Measurements from ENCODE around the gene HMCN1.

- TF ChIP-seq CTCF (IDR thresholded peaks at IDR 0.05) (no peak), POLR2A (IDR thresholded peaks at IDR 0.05) (no peak), EP300 (IDR thresholded peaks at IDR 0.05) (no peak)
Measured at GRCh38 chr1:185693654-185694053, 40.5 kb upstream of the HMCN1 start.
